ENCODE results near the gene EXOC4. TPM values are rescaled to one million over a fixed set of nuclear protein-coding genes. Genes with fewer than 3 reads are reported as not detected.
A peak's percentile ranks its signal among the peaks of the same experiment; 100 is the strongest.

EXOC4 gene
- total RNA-seq, 1 experiment from 2014 or later: 75.8 TPM

GRCh38 chr7:133389727-133390126 is 136.8 kb downstream of the EXOC4 start:
- H3K36me3 Mint-ChIP-seq (ENCODE audit: insufficient read depth in 1 of 3, low read depth in 3 of 3): peaks cover 8 to 15% (median 13%) of the 10 kb centered on the region in 3 experiments
- H3K4me1 Mint-ChIP-seq: peaks cover 23 to 31% of the 10 kb centered on the region in 2 experiments
- no peaks in the 10 kb centered on the region for H3K27me3 Mint-ChIP-seq (ENCODE audit: low read depth)
- H3K18ac ChIP-seq (ENCODE audit: insufficient read length, low read depth, low read length): no peak overlapping the region
- no peaks in the 10 kb centered on the region for H3K79me1 ChIP-seq (ENCODE audit: insufficient read depth, low read depth, low read length, poor library complexity, severe bottlenecking)
- H2AK5ac ChIP-seq (ENCODE audit: insufficient read length, low read length): no peak overlapping the region
- H3K23me2 ChIP-seq (ENCODE audit: insufficient read length, low read depth, low read length, poor library complexity, severe bottlenecking): no peaks in the 10 kb centered on the region
- no peaks in the 10 kb centered on the region for H3K9me3 ChIP-seq (ENCODE audit: control insufficient read depth, low read depth, low read length)
- H3T11ph ChIP-seq (ENCODE audit: low read length): no peak overlapping the region
- H4K8ac ChIP-seq (replicated peaks; ENCODE audit: insufficient read length, low read depth, low read length): no peak overlapping the region
- no peak overlapping the region for H3K4me2 ChIP-seq (ENCODE audit: insufficient read depth, insufficient read length, low read length)
- no peaks in the 10 kb centered on the region for H3K27me3 ChIP-seq (ENCODE audit: insufficient read depth, low read length)
- H2BK5ac ChIP-seq (ENCODE audit: insufficient read length, low read length): no peak overlapping the region
- no peaks in the 10 kb centered on the region for H4K20me1 ChIP-seq (ENCODE audit: control insufficient read depth, insufficient read depth, insufficient read length)
- no peak overlapping the region for H3K14ac ChIP-seq (ENCODE audit: insufficient read depth, low read length)
- peaks cover 4% of the 10 kb centered on the region; the same call in 1 of the 2 replicates for H3K4me1 ChIP-seq (ENCODE audit: insufficient read depth, low read length)
- H3K4ac ChIP-seq (ENCODE audit: low read depth, low read length): no peak overlapping the region
- no peak overlapping the region for H4K5ac ChIP-seq (ENCODE audit: insufficient read length, low read depth, low read length)
- no peak overlapping the region for H2BK15ac ChIP-seq (ENCODE audit: low read depth, low read length)
- no peak overlapping the region; a peak in 1 of 5 replicates for H3K4me3 Mint-ChIP-seq
- WGBS (ENCODE audit: extremely low coverage, insufficient read length, low lambda C conversion rate): no CpG with 5 or more reads among the region's 4 CpGs
- 0 out of 7 replicates have a peak overlapping the region, but pooled peaks of 1 of the 3 experiments have one; percentile 10 for H3K27ac Mint-ChIP-seq
- no peak overlapping the region for H4K91ac ChIP-seq (ENCODE audit: insufficient read length, low read depth, low read length)
- no peak overlapping the region for H2BK12ac ChIP-seq (ENCODE audit: insufficient read length, low read depth, low read length)
- peaks cover 11 to 12% of the 10 kb centered on the region in 2 experiments; a peak in 4 of 5 replicates for H3K9me3 Mint-ChIP-seq
- H2BK120ac ChIP-seq (ENCODE audit: low read depth, low read length, poor library complexity, severe bottlenecking): no peak overlapping the region
- TF ChIP-seq CTCF (conservative IDR thresholded peaks at IDR 0.05): no peak
- H3K79me2 ChIP-seq (ENCODE audit: insufficient read depth, low read length): no peaks in the 10 kb centered on the region
- no peak overlapping the region for H3K56ac ChIP-seq (ENCODE audit: insufficient read length, low read depth, low read length)
- H3K9ac ChIP-seq (ENCODE audit: extremely low read depth, insufficient read length, low read length): no peak overlapping the region
- no peak overlapping the region for H2BK20ac ChIP-seq (ENCODE audit: low read depth, low read length, poor library complexity, severe bottlenecking)
- H3K23ac ChIP-seq (ENCODE audit: insufficient read length, low read depth, low read length): no peak overlapping the region
- no peak for DNase-seq
- H2AFZ ChIP-seq (ENCODE audit: low read length): no peak overlapping the region
- no peak overlapping the region for H3K27ac ChIP-seq (ENCODE audit: insufficient read length, low read depth, low read length)
